SIG-M5 treated with dmso at 0.1 percent for 504 hours (cell line): Measurements from ENCODE around the gene ARID1B.

Experiments used
- DNase-seq: peaks from one replicate; lab custom pipeline; 2025; ENCODE audit not compliant: unreplicated experiment; lab: John Stamatoyannopoulos, UW

ARID1B gene

GRCh38 chr6:157168471-157168870, 391.3 kb downstream of the ARID1B start:
- DNase-seq, result no peak

GRCh38 chr6:157169226-157169625, 392.0 kb downstream of the ARID1B start:
- DNase-seq, result no peak

GRCh38 chr6:157169656-157170055, 392.5 kb downstream of the ARID1B start:
- DNase-seq, result no peak

- DNase-seq, result no peak
Observed at GRCh38 chr6:157170535-157170934, 393.4 kb downstream of the ARID1B start.

GRCh38 chr6:157171801-157172200, 394.6 kb downstream of the ARID1B start:
- no peak for DNase-seq

GRCh38 chr6:157172231-157172701, 395.1 kb downstream of the ARID1B start:
- DNase-seq, result no peak

GRCh38 chr6:157172830-157173536, 395.8 kb downstream of the ARID1B start:
- no peak for DNase-seq

- DNase-seq, result no peak
Observed at GRCh38 chr6:157173776-157174175, 396.6 kb downstream of the ARID1B start.

- DNase-seq, result no peak
Observed at GRCh38 chr6:157174731-157175130, 397.6 kb downstream of the ARID1B start.

GRCh38 chr6:157177731-157178336, 400.7 kb downstream of the ARID1B start:
- DNase-seq, result no peak

GRCh38 chr6:157181649-157182048, 404.5 kb downstream of the ARID1B start:
- DNase-seq, result no peak

- no peak for DNase-seq
Observed at GRCh38 chr6:157182503-157183264, 405.5 kb downstream of the ARID1B start.

GRCh38 chr6:157184202-157185015, 407.2 kb downstream of the ARID1B start:
- no peak for DNase-seq

GRCh38 chr6:157185171-157185570, 408.0 kb downstream of the ARID1B start:
- DNase-seq, result no peak

GRCh38 chr6:157185986-157186385, 408.8 kb downstream of the ARID1B start:
- DNase-seq, result no peak

- DNase-seq, result no peak
Observed at GRCh38 chr6:157186785-157187181, 409.6 kb downstream of the ARID1B start.

GRCh38 chr6:157187182-157188083, 410.3 kb downstream of the ARID1B start:
- DNase-seq, result no peak

- DNase-seq, result no peak
Observed at GRCh38 chr6:157188213-157188612, 411.0 kb downstream of the ARID1B start.

GRCh38 chr6:157193443-157193996, 416.3 kb downstream of the ARID1B start:
- DNase-seq, result no peak

- DNase-seq, result no peak
Observed at GRCh38 chr6:157194110-157194509, 416.9 kb downstream of the ARID1B start.
